GM12892 (cell line): Measurements from ENCODE around the gene RPP25L.

Experiments
- DNase-seq: peaks from one replicate; pipeline ENCODE4 v3.0.0; 2011; ENCODE audit not compliant: insufficient read length
- FAIRE-seq: peaks from 2 replicates; lab custom pipeline; 2011; peaks lifted over from hg19 to GRCh38; lab: Jason Lieb, UNC
- POLR2A ChIP-seq: IDR thresholded peaks from 2 replicates; pipeline ENCODE4 v1.6.1; 2011; ENCODE audit warnings: low read depth, low read length, control low read depth
- POLR2AphosphoS5 ChIP-seq: IDR thresholded peaks from 2 replicates; pipeline ENCODE4 v1.6.1; 2011; ENCODE audit warnings: low read depth, low read length, control low read depth
- TAF1 ChIP-seq: IDR thresholded peaks from 2 replicates; pipeline ENCODE4 v1.6.1; 2011; ENCODE audit warnings: low read depth, mild to moderate bottlenecking, control low read depth, low read length, borderline replicate concordance

RPP25L gene

DNA sequence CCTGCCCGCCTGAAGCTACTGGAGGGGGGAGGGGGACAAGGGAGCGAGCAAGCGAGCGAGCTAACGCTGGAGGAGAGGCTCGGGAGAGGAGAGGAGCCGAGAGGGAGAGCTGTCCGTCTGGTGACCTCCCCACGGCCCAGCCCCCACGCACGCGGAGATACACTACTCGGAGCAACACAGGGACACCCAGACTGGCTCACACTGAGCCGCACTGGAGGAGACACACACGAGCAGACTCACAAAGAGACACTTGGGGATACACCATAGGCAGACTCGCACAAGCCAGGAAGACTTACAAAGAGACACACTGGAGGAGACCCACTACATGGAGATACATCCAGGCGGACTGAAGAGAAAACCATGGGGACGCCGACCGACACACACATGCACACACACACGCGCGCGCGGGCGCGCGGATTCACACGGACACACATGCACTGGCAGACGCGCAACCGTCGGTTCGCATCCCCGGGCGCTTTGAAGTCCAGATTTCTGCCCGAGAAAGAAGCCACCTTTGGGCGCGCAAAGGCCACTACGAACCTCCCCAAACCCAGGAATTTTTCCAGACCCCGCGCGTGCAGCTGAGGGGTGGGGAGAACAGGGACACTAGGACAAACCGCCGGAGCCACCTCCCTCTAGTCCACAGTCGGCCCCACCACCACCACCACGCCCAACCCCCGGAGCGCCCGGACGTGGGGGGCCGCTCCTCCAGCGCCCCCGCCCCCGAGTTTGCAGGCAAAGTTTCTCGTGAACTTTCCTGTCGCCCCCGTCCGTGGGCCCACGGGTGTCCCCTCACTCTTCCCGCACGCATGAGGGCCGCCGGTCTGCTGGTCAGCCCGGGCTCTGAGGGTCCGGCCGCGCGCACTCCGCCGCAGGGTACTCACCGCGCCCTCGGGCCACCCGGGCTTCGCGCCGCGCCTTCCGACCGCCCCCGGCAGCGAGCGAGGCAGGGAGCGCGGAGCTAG lies 22.9 kb downstream of the RPP25L start:
- no peak for DNase-seq

DNA sequence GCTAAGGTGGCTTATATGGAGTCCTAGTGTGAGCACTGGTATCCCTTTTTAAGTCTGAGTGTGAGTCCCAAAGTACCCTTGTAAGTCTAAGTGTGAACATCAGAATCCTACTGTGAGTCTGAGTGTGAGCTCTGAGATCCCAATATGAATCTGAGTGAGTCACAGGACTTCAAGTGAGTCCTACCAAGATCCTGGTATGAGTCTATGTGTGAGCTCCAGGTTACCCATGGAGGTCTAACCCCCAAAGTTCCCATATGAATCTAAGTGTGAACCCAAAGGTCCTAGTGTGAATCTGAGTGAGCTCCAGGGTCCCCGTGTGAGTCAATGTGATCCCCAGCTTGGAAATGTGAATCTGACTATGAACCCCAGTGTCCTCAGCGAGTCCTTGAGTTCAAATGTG lies 24.6 kb downstream of the RPP25L start:
- no peak for FAIRE-seq
- DNase-seq, result no peak
- TF ChIP-seq TAF1 (no peak), POLR2AphosphoS5 (no peak), POLR2A (no peak)

More for the DNA sequence above, 22.9 kb downstream of the RPP25L start:
- no peak for FAIRE-seq
- TF ChIP-seq POLR2AphosphoS5 (no peak), POLR2A (no peak), TAF1 (no peak)

DNA sequence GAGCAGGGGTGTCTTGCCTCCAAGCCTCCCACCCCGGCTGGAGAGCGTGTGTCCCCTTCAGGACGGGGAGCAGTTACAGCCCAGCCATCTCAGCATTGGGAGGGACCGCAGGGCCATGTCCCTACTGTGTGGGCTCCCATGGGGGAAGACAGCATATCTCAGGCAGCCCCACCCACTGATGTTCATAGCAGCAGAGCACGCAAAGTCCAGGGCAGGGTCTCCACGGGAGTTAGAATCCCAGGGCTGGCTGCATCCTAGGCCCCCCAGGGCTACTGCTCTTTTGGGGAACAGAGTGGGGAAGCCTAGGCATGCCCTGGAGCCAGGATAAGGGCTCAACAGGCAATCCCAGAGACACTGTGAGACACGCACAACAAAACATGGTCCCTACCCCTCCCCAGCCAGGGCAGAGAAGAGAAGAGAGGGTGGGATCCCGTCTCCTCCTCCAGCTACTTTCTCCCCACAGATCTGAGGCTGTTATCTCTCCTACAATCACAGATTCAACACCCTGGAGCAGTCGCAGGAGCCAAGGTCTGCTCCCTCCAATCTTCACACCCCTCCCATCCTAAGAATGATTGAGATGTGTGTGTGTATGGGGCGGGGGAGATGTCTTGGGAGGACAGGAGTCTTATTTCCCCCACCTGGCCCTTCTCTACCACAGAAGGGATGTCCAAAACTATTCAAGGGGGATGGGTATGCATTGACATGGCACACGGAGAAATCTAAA lies 25.8 kb downstream of the RPP25L start:
- DNase-seq (no peak), FAIRE-seq (no peak)
- no peak for TF ChIP-seq POLR2A
- no peak for TF ChIP-seq POLR2AphosphoS5

DNA sequence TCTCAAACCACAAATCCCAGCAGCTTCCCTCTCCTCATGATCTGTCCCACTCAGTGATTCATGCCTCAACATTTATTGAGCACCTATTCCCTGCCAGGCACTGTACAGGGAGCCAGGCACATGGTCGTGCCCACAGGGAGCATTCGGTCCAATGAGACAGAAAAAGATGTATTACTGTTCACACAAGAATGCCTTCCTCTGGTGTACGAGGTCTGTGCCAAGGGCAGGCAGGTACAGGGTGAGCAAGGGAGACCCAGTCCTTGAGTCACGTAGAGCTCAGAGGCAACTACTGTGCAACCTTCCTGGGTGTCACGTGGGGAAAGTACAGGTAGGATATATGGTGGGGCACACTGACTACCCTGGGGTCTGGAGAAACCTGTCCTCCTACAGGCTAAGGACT lies 26.9 kb downstream of the RPP25L start:
- TF ChIP-seq TAF1 (no peak), POLR2A (no peak), POLR2AphosphoS5 (no peak)
- no peak for FAIRE-seq
- DNase-seq, result no peak

DNA sequence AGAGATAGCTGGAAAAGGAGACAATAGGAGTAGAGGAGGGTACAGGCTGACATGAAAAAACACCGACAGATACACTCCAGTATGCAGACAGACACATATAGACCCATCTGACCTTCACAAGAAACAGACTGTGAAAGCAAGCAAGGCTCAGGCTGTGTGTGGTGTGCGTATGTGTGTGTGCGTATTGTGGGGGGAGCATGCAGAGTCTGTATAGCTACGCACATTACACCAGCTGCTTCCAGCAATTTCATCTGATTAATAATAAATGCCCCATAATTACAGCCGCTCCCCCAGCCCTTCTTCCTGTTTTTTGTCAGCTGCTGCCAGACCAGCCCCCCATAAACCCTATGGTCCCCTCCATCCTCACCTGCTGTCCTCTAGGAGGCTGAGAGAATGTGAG lies 29.1 kb downstream of the RPP25L start:
- FAIRE-seq, result no peak
- DNase-seq, result no peak
- no peak for TF ChIP-seq TAF1
- TF ChIP-seq POLR2A, result no peak
- no peak for TF ChIP-seq POLR2AphosphoS5

DNA sequence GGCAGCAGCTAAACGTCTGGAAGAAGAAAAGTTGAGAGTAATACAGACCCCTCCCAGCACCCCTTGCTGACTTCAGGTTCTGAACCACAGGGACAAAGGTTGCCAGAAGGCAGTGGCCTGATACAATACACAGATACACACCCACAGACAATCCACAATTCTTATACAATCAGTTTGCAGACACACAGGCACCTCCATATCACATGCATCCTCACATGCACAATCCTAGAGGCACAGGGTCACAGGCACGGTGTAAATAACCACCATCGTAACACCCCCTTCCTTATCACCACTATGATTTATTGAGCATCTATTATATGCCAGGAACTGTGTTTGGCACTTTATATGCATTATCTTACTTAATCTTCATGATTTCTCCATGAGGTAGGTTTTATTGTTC lies 30.6 kb downstream of the RPP25L start:
- FAIRE-seq (no peak), DNase-seq (no peak)
- TF ChIP-seq POLR2A (no peak), POLR2AphosphoS5 (no peak), TAF1 (no peak)

DNA sequence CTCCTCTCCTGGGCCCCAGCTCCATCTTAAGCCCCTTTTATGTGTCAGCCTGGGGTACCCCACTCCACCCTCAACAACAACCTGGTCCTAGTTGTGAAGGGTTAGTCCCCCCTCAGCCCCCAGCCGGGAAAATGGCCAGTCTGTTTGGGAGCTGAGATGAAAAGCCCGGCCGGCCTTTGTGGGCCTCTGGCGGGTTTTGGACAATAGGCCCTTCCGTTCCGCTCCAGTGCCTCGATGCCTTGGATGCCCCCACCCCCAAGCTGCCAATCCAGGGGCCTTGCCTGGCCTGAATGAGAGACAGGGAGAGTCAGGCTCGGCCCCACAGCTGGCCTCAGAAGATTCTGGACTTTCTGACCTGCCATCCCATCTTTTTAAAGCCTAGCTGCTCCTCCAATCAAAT lies 31.5 kb downstream of the RPP25L start:
- DNase-seq, result no peak
- TF ChIP-seq POLR2AphosphoS5, result no peak
- TF ChIP-seq POLR2A, result no peak
- no peak for TF ChIP-seq TAF1
- no peak for FAIRE-seq

DNA sequence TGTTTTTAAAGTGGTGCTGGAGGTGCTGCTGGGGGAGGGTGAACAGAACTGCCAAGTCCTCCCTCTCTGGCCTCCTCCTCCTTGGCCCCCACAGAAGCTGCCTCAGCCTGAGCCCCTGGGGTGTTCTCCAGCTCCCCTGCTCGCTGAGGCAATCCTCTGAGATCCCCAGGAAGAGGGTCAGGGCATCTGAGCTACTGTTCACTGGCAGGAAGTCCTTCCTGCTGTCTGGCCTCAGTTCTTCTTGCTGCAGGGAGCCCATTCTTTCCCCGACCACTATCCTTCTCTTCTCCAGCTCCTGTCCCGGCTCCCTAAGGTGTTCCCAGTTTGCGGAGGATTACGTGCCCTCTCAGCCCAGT lies 32.1 kb downstream of the RPP25L start:
- DNase-seq (no peak), FAIRE-seq (no peak)
- TF ChIP-seq POLR2A (no peak), TAF1 (no peak), POLR2AphosphoS5 (no peak)

DNA sequence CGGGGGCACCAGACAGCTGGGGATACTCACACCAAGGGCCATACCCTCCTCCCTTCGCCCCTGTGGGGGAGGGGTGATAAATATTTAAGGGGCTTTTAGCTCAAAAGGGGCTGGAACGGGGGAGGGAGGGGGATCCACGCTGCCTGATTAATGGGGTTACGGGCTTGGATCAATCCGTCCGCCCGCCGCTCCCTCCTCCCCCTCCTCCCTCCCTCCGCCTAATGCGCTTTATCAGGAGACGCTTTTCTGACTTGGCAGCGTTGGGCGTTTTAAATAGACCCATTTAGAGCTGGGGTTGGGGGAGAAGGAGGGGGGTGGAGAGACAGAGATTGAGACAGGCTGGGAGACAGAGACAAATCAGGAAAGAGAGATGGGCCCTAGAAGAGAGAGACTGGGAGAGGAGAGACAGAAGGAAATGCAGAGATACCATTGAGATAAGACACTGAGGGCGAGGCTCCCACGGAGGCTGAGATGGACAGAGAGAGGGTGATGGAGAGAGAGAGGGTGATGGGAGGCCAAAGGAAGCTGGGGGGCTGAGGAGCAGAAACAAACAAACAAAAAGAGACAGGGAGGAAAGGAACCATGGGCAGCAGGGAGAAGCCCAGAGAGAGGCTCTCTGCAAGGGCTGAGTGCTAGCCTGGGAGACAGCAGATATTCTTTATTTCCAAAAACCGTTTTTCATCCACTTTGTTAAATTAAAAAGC lies 32.6 kb downstream of the RPP25L start:
- DNase-seq (no peak), FAIRE-seq (no peak)
- TF ChIP-seq TAF1 (no peak), POLR2AphosphoS5 (no peak), POLR2A (no peak)

DNA sequence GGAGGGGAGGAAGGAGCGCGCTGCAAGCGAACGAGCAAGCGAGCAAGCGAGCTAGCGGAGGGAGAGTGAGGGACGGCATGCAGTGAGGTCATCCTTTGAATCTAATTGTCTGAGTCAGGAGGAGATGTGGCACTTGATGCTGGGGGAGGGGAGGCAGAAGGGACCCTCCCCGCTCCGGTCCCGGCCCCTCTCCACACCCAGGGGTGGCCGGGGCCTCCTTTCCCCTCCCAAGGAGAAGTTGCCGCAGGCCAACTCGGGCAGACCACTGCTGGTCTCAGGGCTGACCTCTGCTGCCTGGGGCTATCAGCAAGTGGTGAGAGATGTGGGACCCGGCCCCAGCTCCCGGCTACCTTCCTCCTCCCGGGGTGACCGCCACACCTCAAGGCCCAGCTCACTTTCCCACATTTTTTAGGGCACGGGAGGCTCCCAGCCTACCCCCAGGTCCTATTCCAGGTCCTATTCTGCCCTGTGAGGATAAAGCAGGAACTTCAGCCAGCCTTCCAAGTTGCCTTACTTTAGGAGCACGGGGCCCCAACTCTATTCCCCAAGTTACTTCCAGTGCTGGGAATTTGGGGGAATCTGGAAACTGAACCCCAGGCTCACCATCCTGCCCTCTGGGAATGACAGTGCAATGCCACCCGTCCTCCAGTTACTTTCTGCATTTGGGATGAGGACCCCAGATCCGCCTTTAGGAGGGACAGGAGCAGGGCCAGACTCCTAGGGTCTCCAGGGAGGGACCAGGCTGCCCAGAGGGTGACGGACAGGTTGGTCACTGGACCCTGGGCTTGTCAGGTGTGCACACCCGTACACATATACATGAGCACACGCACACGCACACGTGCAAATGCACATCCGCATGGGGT lies 33.4 kb downstream of the RPP25L start:
- FAIRE-seq (no peak), DNase-seq (no peak)

More for the DNA sequence above, 33.4 kb downstream of the RPP25L start:
- TF ChIP-seq POLR2A, result no peak
- TF ChIP-seq POLR2AphosphoS5, result no peak
- no peak for TF ChIP-seq TAF1
